ENCODE results near the gene LGALS3.

LGALS3 gene

DNA sequence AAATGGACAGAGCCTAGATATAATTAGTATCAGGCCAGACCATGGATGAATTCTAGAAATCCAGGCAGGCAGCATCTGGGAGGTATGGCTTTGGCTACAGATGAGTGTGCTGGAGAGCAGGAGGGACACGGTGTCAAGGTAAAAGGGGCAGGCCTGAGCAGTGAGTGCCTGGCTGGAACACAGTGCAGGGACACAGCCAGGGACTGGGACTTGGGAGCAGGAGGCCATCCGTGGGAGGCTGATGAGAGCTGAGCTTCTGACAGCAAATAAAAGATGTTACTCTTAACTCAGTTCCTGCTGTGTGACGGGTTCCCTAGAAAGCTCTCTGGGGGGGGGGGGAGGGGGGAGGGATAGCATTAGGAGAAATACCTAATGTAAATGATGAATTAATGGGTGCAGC, 13.6 kb upstream of the LGALS3 start:
- no peak for DNase-seq

DNA sequence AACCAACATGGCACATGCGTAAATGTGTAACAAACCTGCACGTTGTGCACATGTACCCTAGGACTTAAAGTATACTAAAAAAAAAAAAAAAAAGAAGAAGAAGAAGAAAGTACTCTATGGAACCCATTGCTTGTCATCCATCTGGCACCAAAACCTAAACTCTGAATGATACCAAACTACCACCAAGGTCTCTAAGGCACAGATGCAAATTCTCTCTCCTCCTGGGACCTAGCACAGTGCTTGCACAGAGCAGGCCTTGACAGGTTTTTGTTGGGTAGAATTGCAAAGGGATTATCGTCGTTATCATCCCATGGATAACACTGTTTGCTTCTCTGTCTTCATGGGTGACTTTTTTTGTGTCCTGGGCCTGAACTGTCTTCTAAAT, 13.2 kb upstream of the LGALS3 start:
- DNase-seq: no peak

GRCh38 chr14:55116246-55117030, 12.6 kb upstream of the LGALS3 start:
- no peak for DNase-seq

- no peak for DNase-seq
These were observed 11.1 kb upstream of the LGALS3 start for GRCh38 chr14:55117803-55118441.

- DNase-seq: no peak
These were observed 10.3 kb upstream of the LGALS3 start for GRCh38 chr14:55118761-55119160.

GRCh38 chr14:55120571-55121495, 8.2 kb upstream of the LGALS3 start:
- no peak for DNase-seq

GRCh38 chr14:55121628-55122439, 7.2 kb upstream of the LGALS3 start:
- no peak for DNase-seq

DNA sequence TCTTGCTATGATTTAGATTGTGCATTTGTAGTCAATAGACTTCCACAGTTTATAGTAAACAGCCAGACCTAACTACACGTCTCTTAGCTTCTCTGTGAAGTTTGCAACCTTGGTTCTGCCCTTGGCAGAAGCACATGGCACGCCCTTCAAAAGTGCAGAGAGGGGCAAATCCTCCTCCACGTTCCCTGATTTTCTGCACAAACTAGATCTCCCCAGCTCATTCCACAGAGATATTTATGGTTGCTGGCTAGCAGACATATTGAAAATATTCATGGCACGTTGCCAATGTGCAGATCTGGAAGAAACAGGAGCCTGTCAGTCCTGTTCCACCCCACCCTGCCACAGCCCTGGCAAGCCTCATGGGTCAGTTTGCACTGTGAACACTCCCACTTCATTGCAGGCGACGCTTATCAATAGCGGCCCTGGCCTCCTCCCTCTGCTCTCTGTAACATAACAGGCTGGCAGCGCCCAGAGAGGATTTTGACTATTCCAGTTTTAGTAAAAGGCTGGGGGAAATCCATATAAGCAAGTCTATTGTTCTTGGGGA, 6.5 kb upstream of the LGALS3 start:
- peak; percentile 7 for DNase-seq

- DNase-seq: peak; percentile 79
These were observed 6.0 kb upstream of the LGALS3 start for GRCh38 chr14:55123101-55123500.

GRCh38 chr14:55123852-55124639, 5.0 kb upstream of the LGALS3 start:
- no peak for DNase-seq

DNA sequence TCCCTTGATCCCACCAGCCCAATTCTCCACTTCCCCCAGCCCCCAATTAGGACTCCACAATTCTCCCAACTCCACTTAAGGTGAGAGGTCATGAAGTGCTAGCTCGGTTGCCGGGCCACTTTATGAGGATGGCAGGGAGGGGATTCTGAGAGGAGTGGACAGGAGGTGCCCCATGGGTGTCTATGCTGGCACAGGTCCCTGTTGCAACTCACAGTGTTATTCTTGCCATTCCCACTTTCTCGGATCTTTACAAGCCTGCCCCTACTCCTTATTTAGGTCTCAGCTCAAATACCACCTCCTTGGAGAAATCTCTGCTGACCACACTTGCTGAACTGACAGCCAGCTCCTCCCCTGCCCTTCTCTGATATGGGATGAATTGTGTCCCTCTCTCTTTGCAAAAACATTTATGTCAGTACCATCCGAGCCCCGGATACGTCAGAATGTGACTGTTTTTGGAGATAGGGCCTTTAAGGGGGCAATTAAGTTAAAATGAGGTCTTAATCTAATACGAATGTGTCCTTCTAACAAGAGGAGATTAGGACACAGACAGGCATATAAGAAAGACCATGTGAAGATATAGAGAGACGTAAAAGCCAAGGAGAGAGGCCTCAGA, 4.2 kb upstream of the LGALS3 start:
- no peak for DNase-seq

DNA sequence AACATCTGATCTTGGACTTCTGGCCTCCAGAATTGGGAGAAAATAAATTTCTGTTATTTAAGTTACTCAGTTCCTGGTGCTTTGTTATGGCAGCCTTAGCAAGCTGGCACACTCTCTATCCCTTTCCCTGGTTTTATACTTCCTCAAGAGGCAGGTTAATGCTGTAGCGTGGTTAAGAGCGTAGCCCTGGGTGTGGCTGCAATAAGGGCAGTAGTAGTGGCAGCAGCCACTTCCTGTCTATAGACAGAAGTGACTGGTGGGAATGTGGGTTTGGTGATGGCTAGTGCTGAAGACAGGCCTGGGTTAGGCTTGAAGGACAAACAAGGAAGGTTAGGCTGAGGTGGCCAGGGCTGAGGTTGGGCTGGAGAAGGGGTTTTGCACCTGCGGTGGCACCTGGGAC, 3.6 kb upstream of the LGALS3 start:
- no peak for DNase-seq

DNA sequence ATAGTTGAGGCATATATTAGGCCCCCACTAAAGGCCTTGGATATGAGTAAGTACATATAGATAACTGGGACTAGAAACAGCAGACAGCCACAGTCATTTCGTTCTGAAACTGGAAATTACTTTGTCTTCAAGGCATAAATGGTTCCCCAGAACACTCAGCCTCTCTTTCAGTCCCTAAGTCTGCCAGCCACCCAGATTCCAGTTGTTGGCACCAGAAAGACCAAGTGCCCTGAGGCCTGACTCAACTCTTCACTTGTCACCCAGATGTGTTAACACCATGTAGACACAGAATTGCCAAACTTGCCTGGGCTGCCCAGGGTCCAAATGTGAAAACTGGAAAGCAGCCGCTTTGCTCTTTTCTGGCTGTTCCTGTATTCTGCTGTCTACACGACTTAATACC, 3.0 kb upstream of the LGALS3 start:
- DNase-seq: no peak

DNA sequence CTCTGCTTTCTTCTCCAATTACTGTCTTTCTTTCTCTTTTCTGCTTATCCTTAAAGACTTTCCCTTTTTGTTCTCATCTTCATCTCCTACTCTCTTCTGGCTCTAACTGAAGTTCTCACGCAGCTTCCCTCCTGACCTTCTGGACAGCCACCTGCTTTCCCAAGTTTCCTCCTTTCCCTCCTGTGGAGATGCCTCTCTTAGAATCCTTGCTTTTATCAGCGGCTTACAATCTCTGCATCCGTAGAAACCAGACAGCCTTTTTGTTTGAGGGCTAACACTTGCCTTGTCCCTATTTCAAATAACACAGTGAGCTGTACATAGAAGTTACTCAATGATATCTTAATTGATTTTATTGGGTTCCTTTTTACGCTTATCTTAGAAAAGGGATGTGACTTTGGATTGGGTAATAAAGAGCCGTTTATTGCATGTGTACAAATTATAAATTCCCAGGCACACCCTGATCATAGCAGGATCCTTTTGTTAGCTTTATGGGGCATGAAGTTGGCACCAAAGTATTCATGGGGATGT, 2.1 kb upstream of the LGALS3 start:
- DNase-seq: no peak

DNA sequence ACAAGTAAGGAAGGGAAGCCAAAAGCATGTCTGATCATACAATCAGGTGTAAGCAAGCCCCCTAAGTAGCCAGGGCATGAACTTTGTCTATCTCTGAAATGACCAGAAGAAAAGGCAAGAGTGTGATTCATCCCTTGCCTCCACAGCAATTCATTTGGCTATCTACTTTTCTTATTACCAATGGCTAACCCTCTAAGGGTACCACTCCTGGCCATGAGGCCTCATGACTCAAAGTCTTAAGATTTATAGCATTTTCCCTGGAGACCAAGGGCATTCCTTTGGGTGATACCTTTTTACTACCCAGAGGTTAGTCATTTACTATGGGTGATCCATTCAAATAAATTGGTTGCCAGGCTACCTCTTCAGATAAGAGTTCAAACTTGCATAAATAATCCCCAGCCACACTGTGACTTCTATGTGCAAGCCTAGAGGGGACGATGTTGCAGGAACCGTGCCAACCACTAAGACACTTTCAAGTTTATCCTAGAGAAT, 1.5 kb upstream of the LGALS3 start:
- peak; percentile 83 for DNase-seq

- DNase-seq: no peak
These were observed 516 bp upstream of the LGALS3 start for GRCh38 chr14:55128386-55129085.

DNA sequence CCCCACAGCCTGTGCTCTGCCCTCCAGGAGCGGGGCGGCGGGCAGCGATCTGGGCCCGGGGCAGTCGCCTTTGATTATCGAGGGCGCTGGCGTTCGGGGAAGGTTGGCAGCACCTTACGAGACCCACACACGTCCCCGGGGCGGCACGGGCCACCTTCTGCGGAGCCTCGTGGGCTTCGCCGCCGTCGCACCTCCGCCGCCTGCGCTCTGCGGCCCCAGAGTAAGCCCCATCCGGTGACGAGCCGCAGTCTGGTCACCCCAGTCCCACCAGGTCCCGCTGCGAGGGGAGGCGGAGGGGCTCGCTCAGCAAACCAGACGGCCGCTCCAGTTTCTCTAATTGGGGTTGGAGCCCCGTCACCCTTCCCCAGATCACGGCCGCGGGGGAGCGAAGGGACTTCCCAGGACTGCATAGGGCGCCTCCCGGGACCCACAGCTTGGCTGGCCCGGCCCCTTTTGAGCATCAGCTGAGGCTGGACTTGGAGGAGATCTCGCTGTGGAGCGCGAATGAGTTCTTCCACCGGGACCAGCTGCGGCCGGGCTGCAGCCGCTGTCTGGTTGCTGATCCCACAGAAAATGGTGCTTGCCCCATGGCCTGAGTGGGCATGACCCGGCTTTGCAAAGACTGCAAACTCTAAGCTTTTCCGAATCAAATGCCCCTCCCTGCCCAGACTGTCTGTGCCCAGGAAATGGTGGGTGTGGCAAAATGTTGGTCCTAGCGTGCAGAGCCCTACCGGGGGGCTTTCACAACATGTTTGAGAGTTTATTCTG, 560 bp downstream of the LGALS3 start:
- peak; percentile 30 for DNase-seq

- no peak for DNase-seq
These were observed 1.1 kb downstream of the LGALS3 start for GRCh38 chr14:55130196-55130550.

All from kidney glomerular epithelial cell (primary cell).